ENCODE data around the gene GPX8. TPM values are rescaled to one million over a fixed set of nuclear protein-coding genes. Genes with fewer than 3 reads are reported as not detected.

Gene GPX8
- total and polyA plus RNA-seq, 9 of the 15 experiments (the other 6 are each of a cell fraction or from before 2014, with no cell fraction given), result 0.62 to 1.8 (median 1.2) TPM

DNA sequence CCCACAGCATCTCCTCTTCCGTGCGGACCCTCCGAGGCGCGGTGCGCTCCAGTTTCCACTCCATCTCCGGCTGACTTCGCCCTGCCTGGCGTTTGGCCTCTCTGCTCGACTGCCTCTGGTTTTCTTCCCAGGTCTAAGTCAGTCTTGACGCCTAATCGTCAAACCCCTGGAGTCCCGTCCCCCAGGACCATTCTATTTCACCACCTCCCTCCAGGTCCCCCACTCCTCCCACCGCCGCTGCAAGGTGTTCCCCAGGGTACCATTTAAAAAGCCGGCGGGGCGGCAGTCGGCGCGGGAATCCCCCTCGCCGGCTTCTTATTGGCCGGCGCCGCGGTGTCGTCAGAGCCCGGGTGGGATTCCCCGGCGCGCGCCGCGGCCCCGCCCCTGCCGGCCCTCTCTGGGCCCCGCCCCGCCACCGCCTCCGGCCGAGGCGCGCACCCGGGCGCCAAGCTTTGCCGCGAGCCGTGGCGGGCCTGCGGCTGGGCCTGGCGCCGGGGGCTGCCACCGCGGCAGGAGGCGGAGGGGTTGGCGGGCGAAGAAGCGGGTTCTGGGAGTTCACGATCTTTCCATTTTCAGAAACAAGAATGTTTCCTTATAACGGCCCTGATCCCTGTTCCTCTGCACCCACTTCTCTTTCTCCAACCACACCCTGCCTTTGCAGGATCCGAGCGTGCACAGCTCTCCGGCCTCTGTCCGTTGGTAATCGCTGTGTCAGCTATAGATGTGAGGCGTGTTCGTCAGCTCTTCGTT lies 13.1 kb downstream of the GPX8 start, which contains the start of gene CDC20B (continued):
- TF ChIP-seq, protein P1, sequence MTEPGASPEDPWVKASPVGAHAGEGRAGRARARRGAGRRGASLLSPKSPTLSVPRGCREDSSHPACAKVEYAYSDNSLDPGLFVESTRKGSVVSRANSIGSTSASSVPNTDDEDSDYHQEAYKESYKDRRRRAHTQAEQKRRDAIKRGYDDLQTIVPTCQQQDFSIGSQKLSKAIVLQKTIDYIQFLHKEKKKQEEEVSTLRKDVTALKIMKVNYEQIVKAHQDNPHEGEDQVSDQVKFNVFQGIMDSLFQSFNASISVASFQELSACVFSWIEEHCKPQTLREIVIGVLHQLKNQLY (CRISPR knock-in tag; conservative IDR thresholded peaks at IDR 0.05), result no peak
- TF ChIP-seq, protein P2, sequence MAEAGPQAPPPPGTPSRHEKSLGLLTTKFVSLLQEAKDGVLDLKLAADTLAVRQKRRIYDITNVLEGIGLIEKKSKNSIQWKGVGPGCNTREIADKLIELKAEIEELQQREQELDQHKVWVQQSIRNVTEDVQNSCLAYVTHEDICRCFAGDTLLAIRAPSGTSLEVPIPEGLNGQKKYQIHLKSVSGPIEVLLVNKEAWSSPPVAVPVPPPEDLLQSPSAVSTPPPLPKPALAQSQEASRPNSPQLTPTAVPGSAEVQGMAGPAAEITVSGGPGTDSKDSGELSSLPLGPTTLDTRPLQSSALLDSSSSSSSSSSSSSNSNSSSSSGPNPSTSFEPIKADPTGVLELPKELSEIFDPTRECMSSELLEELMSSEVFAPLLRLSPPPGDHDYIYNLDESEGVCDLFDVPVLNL (CRISPR knock-in tag; IDR thresholded peaks at IDR 0.05; ENCODE audit: low read depth), result no peak
- TF ChIP-seq NR4A1 (CRISPR knock-in tag; IDR thresholded peaks at IDR 0.05), result no peak
- no peak for TF ChIP-seq NR4A1 (tag; IDR thresholded peaks at IDR 0.05)
- peak in 2 of 3 experiments; percentile 9 to 31 for TF ChIP-seq YY1 (IDR thresholded peaks at IDR 0.05; ENCODE audit: borderline replicate concordance in 1 of 3, control insufficient read depth in 1 of 3, extremely low read depth in 1 of 3, insufficient read depth in 3 of 3, insufficient read length in 1 of 3, insufficient replicate concordance in 2 of 3, low read depth in 1 of 3, low read length in 2 of 3)
- no peak for TF ChIP-seq RBM25 (IDR thresholded peaks at IDR 0.05; ENCODE audit: low read depth, low read length, severe bottlenecking)
- no peak for TF ChIP-seq EWSR1 (IDR thresholded peaks at IDR 0.05; ENCODE audit: borderline replicate concordance, low read depth, partially characterized antibody)
- peak; percentile 65 for TF ChIP-seq CCNT2 (IDR thresholded peaks at IDR 0.05; ENCODE audit: borderline replicate concordance, extremely low read depth, insufficient read length, low read depth, low read length)
- no peak for TF ChIP-seq ZKSCAN8 (CRISPR knock-in tag; IDR thresholded peaks at IDR 0.05)
- TF ChIP-seq GATAD2B (IDR thresholded peaks at IDR 0.05; ENCODE audit: borderline replicate concordance), result peak; percentile 73; the same call in 1 of the 2 replicates
- TF ChIP-seq ELF4 (CRISPR knock-in tag; IDR thresholded peaks at IDR 0.05), result no peak
- TF ChIP-seq, protein P3, sequence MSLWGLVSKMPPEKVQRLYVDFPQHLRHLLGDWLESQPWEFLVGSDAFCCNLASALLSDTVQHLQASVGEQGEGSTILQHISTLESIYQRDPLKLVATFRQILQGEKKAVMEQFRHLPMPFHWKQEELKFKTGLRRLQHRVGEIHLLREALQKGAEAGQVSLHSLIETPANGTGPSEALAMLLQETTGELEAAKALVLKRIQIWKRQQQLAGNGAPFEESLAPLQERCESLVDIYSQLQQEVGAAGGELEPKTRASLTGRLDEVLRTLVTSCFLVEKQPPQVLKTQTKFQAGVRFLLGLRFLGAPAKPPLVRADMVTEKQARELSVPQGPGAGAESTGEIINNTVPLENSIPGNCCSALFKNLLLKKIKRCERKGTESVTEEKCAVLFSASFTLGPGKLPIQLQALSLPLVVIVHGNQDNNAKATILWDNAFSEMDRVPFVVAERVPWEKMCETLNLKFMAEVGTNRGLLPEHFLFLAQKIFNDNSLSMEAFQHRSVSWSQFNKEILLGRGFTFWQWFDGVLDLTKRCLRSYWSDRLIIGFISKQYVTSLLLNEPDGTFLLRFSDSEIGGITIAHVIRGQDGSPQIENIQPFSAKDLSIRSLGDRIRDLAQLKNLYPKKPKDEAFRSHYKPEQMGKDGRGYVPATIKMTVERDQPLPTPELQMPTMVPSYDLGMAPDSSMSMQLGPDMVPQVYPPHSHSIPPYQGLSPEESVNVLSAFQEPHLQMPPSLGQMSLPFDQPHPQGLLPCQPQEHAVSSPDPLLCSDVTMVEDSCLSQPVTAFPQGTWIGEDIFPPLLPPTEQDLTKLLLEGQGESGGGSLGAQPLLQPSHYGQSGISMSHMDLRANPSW (CRISPR knock-in tag; IDR thresholded peaks at IDR 0.05), result no peak
- TF ChIP-seq, protein P4, sequence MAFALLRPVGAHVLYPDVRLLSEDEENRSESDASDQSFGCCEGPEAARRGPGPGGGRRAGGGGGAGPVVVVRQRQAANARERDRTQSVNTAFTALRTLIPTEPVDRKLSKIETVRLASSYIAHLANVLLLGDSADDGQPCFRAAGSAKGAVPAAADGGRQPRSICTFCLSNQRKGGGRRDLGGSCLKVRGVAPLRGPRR (CRISPR knock-in tag; IDR thresholded peaks at IDR 0.05), result no peak
- peak; percentile 23; the same call in 1 of the 2 replicates for TF ChIP-seq BHLHE40 (IDR thresholded peaks at IDR 0.05; ENCODE audit: low read length)
- no peak for TF ChIP-seq GTF2A2 (tag; IDR thresholded peaks at IDR 0.05)
- TF ChIP-seq FIP1L1 (IDR thresholded peaks at IDR 0.05; ENCODE audit: low read depth, low read length, poor library complexity, severe bottlenecking), result no peak
- no peak for TF ChIP-seq ZNF384 (IDR thresholded peaks at IDR 0.05; ENCODE audit: low read depth, low read length)
- TF ChIP-seq SIN3B (IDR thresholded peaks at IDR 0.05; ENCODE audit: low read depth), result no peak
- no peak for TF ChIP-seq LCOR (CRISPR knock-in tag; IDR thresholded peaks at IDR 0.05)
- no peak for TF ChIP-seq ERF (CRISPR knock-in tag; IDR thresholded peaks at IDR 0.05)
- TF ChIP-seq GABPB2 (CRISPR knock-in tag; conservative IDR thresholded peaks at IDR 0.05), result no peak
- TF ChIP-seq, protein P5, sequence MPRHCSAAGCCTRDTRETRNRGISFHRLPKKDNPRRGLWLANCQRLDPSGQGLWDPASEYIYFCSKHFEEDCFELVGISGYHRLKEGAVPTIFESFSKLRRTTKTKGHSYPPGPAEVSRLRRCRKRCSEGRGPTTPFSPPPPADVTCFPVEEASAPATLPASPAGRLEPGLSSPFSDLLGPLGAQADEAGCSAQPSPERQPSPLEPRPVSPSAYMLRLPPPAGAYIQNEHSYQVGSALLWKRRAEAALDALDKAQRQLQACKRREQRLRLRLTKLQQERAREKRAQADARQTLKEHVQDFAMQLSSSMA (CRISPR knock-in tag; IDR thresholded peaks at IDR 0.05), result no peak
